GM12878 (cell line): ENCODE data around the gene PRDM15. TPM values are rescaled to one million over a fixed set of nuclear protein-coding genes. Genes with fewer than 3 reads are reported as not detected.

Experiments
- ATF7 ChIP-seq: fragments of 450-650 bp; IDR thresholded peaks from 2 replicates; pipeline ENCODE4 v1.6.1; 2016; ENCODE audit warnings: low read depth, mild to moderate bottlenecking
- BCLAF1 ChIP-seq: fragments of 450-650 bp; IDR thresholded peaks from 2 replicates; pipeline ENCODE4 v1.6.1; 2017; ENCODE audit warnings: antibody characterized with exemption, mild to moderate bottlenecking, moderate library complexity
- CBFB ChIP-seq: IDR thresholded peaks from 2 replicates; pipeline ENCODE4 v1.6.1; 2016; ENCODE audit warnings: antibody characterized with exemption, low read depth
- CBX5 ChIP-seq: sonication (generic); IDR thresholded peaks from 2 replicates; pipeline ENCODE4 v1.6.1; 2016; ENCODE audit warnings: low read depth, moderate library complexity, mild to moderate bottlenecking, inconsistent platforms
- CHD2 ChIP-seq: IDR thresholded peaks from 2 replicates; pipeline ENCODE4 v1.6.1; 2011; ENCODE audit warnings: low read depth, low read length, improper control_type of control experiment, borderline replicate concordance
- CREM ChIP-seq: IDR thresholded peaks from 2 replicates; pipeline ENCODE4 v1.6.1; 2014; ENCODE audit warnings: antibody characterized with exemption, low read depth
- ESRRA ChIP-seq: IDR thresholded peaks from 2 replicates; pipeline ENCODE4 v1.6.1; 2012; ENCODE audit warnings: mild to moderate bottlenecking, low read length, improper control_type of control experiment
- FOXK2 ChIP-seq: fragments of 450-650 bp; IDR thresholded peaks from 2 replicates; pipeline ENCODE4 v1.6.1; 2017; ENCODE audit warnings: mild to moderate bottlenecking, moderate library complexity
- IRF4 ChIP-seq: IDR thresholded peaks from 2 replicates; pipeline ENCODE4 v1.6.1; 2011; ENCODE audit warnings: low read depth, low read length
- KDM1A ChIP-seq: fragments of 200-600 bp; sonication (generic); IDR thresholded peaks from 2 replicates; pipeline ENCODE4 v1.6.1; 2016; ENCODE audit warnings: borderline replicate concordance
- NR2F1 ChIP-seq: fragments of 450-650 bp; conservative IDR thresholded peaks from 2 replicates; pipeline ENCODE4 v1.6.1; 2017; ENCODE audit warnings: mild to moderate bottlenecking
- NRF1 ChIP-seq: conservative IDR thresholded peaks from 2 replicates; pipeline ENCODE4 v1.6.1; 2011; ENCODE audit warnings: mild to moderate bottlenecking, low read depth, low read length, improper control_type of control experiment
- PKNOX1 ChIP-seq: fragments of 450-650 bp; IDR thresholded peaks from 2 replicates; pipeline ENCODE4 v1.6.1; 2016; ENCODE audit warnings: mild to moderate bottlenecking
- RB1 ChIP-seq: fragments of 450-650 bp; formaldehyde crosslinking; IDR thresholded peaks from 2 replicates; pipeline ENCODE4 v1.6.1; 2017; ENCODE audit warnings: mild to moderate bottlenecking, borderline replicate concordance
- RBBP5 ChIP-seq: fragments of 200-600 bp; sonication (generic); conservative IDR thresholded peaks from 2 replicates; pipeline ENCODE4 v1.6.1; 2016
- RCOR1 ChIP-seq: conservative IDR thresholded peaks from 2 replicates; pipeline ENCODE4 v1.6.1; 2012; ENCODE audit warnings: low read depth, low read length, improper control_type of control experiment
- RELB ChIP-seq: fragments of 450-650 bp; IDR thresholded peaks from 2 replicates; pipeline ENCODE4 v1.6.1; 2017; ENCODE audit warnings: low read depth, mild to moderate bottlenecking, moderate library complexity
- SMARCA5 ChIP-seq: fragments of 450-650 bp; IDR thresholded peaks from 2 replicates; pipeline ENCODE4 v1.6.1; 2017; ENCODE audit warnings: mild to moderate bottlenecking
- SREBF2 ChIP-seq: IDR thresholded peaks from 2 replicates; pipeline ENCODE4 v1.6.1; 2012; ENCODE audit warnings: mild to moderate bottlenecking, low read length
- TBL1XR1 ChIP-seq: IDR thresholded peaks from 2 replicates; pipeline ENCODE4 v1.6.1; 2012; ENCODE audit warnings: low read depth, low read length, improper control_type of control experiment
- TCF3 ChIP-seq: IDR thresholded peaks from 2 replicates; pipeline ENCODE4 v1.6.1; 2012; ENCODE audit warnings: low read depth, mild to moderate bottlenecking, low read length, borderline replicate concordance; ENCODE audit not compliant: insufficient read depth
- ZBTB11 ChIP-seq: fragments of 450-650 bp; formaldehyde crosslinking; IDR thresholded peaks from 2 replicates; pipeline ENCODE4 v1.5.0; 2022; ENCODE audit warnings: mild to moderate bottlenecking, missing genetic modification characterization
- ZNF217 ChIP-seq: fragments of 450-650 bp; IDR thresholded peaks from 2 replicates; pipeline ENCODE4 v1.6.1; 2017; ENCODE audit warnings: antibody characterized with exemption, mild to moderate bottlenecking
- ZNF274 ChIP-seq: IDR thresholded peaks from one replicate; pipeline ENCODE4 v1.8.0; 2011; ENCODE audit not compliant: insufficient read length, insufficient read depth
- polyA plus RNA-seq, 11 experiments: library from polyadenylated mRNA; depleted of rRNA in 4 of 11; unstranded in 6 of 11; stranded (reverse) in 5 of 11; fragments of >200 nt; fragmentation: Nextera tagmentation in 4 of 11; fragmentation: Illumina TruSeq in 1 of 11; extraction: Ambion mirVana in 4 of 11; extraction: Trizol in 1 of 11; gene quantifications; 1 replicate in 1 of 11; 2 replicates in 10 of 11; pipeline versions ENCODE4 v1.2.1 to v1.2.3, GENCODE V29; 2011 to 2016; ENCODE audit warnings: inconsistent platforms in 2 of 11, missing spikeins in 2 of 11, low read depth in 1 of 11
- total RNA-seq, 4 experiments: library from RNA; depleted of rRNA in 3 of 4; stranded (reverse); fragments of >200 nt in 3 of 4; fragmentation: Illumina TruSeq in 1 of 4; extraction: Trizol in 1 of 4; gene quantifications; 2 replicates each; pipeline versions ENCODE4 v1.2.1 to v1.2.3, GENCODE V29; 2013 to 2021

Gene PRDM15
- total and polyA plus RNA-seq, 10 of the 15 experiments (the other 5 are each of a cell fraction or from before 2014, with no cell fraction given): 2.2 to 16.0 (median 8.6) TPM

GRCh38 chr21:41879190-41879998 lies at the start of gene PRDM15 (continued):
- TF ChIP-seq BCLAF1: no peak
- TF ChIP-seq SREBF2: no peak
- no peak for TF ChIP-seq TCF3
- no peak for TF ChIP-seq KDM1A
- no peak for TF ChIP-seq RCOR1
- TF ChIP-seq RELB: no peak
- TF ChIP-seq ZNF274: no peak
- TF ChIP-seq NRF1: no peak
- peak; percentile 79; the same call in 1 of the 2 replicates for TF ChIP-seq RB1
- no peak for TF ChIP-seq CBX5
- TF ChIP-seq RBBP5: no peak
- no peak for TF ChIP-seq IRF4
- no peak for TF ChIP-seq ESRRA
- no peak for TF ChIP-seq ATF7
- TF ChIP-seq FOXK2: no peak
- peak; percentile 30; the same call in 1 of the 2 replicates for TF ChIP-seq CREM
- 0 out of 2 replicates have a peak, but pooled peaks have one; percentile 19 for TF ChIP-seq CHD2
- TF ChIP-seq PKNOX1: no peak
- TF ChIP-seq ZBTB11: no peak
- no peak for TF ChIP-seq SMARCA5
- TF ChIP-seq NR2F1: peak; percentile 76
- TF ChIP-seq ZNF217: no peak
- no peak for TF ChIP-seq TBL1XR1
- TF ChIP-seq CBFB: no peak
